Measurements from ENCODE around the gene PTPRT.

PTPRT gene

DNA sequence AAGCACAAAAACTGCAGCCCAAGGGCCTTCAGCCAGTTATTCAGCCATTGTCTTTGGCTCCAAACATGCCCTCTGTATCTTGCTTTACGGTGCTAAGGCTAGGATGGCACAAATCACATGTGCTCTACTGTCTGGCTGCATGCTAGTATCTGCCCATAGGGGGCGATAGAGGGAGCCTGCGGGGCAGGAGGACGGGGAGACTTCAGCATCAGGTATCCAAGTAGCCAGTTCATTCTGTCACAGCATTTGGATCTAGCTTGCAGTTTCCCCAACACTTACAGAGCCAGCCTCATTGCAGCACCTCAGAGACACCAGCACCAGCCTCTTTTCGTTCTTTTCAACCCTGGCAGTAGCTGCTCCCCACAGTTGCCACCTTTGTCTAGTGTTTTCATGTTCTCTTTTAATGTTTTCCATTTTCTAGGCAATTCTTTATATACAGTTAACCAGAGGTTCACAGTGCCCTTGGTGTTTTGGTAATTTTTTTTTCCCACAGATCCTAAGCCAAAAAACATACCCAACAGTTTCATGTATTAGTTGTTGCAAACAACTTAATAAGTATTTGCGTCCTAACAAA lies 705.9 kb downstream of the PTPRT start:
- DNase-seq (ENCODE audit: low spot score) = no peak
- TF ChIP-seq, protein P1, sequence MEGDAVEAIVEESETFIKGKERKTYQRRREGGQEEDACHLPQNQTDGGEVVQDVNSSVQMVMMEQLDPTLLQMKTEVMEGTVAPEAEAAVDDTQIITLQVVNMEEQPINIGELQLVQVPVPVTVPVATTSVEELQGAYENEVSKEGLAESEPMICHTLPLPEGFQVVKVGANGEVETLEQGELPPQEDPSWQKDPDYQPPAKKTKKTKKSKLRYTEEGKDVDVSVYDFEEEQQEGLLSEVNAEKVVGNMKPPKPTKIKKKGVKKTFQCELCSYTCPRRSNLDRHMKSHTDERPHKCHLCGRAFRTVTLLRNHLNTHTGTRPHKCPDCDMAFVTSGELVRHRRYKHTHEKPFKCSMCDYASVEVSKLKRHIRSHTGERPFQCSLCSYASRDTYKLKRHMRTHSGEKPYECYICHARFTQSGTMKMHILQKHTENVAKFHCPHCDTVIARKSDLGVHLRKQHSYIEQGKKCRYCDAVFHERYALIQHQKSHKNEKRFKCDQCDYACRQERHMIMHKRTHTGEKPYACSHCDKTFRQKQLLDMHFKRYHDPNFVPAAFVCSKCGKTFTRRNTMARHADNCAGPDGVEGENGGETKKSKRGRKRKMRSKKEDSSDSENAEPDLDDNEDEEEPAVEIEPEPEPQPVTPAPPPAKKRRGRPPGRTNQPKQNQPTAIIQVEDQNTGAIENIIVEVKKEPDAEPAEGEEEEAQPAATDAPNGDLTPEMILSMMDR (IDR thresholded peaks at IDR 0.05; ENCODE audit: extremely low read depth, insufficient read depth, missing control alignments) = peak; percentile 50
- in situ Hi-C loops (cut with MboI; ENCODE audit: low pct_unique_long_range_greater_than_20kb, low sequenced_read_pairs, unreplicated experiment) = no loop called here

DNA sequence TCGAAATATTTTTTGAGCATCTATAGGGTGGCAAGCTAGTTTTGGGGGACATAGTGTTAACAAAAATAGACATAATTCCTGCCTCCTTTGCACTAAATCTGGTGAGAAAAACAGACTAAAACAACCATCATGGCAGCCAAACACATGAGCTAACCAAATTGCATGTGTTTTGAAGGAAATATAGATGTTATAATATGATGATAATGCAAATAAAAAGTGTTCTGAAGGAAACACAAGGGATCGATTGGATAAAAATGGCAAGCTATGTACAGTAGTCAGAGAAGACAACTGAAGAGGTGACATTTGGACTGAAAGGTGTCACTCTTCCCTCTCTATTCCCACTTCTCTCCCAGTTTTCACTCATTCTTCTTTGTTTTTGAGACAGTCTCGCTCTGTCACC lies 706.9 kb downstream of the PTPRT start:
- TF ChIP-seq, protein P1 (IDR thresholded peaks at IDR 0.05; ENCODE audit: extremely low read depth, insufficient read depth, missing control alignments) = no peak
- in situ Hi-C loops (cut with MboI; ENCODE audit: low pct_unique_long_range_greater_than_20kb, low sequenced_read_pairs, unreplicated experiment) = no loop called here
- no peak for DNase-seq (ENCODE audit: low spot score)

DNA sequence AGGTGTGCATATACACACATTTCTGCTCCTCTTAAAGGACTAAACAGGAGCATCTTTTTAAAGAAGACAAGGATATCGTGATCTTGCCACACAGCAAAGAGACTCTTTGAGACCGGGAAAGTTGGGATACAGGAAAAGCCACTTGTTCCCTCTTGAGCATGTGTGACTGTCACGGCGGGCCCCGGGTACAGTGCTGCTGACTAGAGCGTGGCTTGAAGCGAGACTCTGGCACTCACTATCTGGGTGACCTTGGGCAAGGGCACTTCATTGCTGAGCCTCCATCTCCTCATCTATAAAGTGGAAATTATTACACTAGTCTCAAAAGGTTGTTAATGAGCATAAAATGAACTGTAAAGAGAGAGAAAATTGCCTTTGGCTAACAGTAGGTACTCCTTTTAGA lies 713.9 kb downstream of the PTPRT start:
- in situ Hi-C loops (cut with MboI; ENCODE audit: low pct_unique_long_range_greater_than_20kb, low sequenced_read_pairs, unreplicated experiment) = no loop called here
- TF ChIP-seq, protein P1 (IDR thresholded peaks at IDR 0.05; ENCODE audit: extremely low read depth, insufficient read depth, missing control alignments) = no peak
- no peak for DNase-seq (ENCODE audit: low spot score)

DNA sequence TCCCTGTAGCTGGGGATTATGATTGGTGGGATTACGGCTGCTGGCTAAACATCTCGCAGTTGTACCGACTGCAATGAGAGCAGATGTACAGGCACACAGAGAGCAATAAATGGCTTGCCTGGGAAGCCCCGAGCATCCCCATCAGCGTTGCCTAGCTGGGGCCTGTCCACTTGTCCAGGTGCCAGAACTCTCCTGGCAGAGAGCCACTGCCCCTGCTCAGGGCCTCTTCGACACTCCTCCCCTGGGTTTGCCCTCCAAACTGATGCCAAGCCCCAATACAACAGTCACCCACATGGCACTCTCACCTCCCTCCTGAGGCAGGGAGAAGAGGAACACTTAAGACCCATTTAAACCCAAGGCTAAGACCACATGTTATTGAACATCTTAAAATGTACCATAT lies 715.1 kb downstream of the PTPRT start:
- DNase-seq (ENCODE audit: low spot score) = no peak
- in situ Hi-C loops (cut with MboI; ENCODE audit: low pct_unique_long_range_greater_than_20kb, low sequenced_read_pairs, unreplicated experiment) = no loop called here

DNA sequence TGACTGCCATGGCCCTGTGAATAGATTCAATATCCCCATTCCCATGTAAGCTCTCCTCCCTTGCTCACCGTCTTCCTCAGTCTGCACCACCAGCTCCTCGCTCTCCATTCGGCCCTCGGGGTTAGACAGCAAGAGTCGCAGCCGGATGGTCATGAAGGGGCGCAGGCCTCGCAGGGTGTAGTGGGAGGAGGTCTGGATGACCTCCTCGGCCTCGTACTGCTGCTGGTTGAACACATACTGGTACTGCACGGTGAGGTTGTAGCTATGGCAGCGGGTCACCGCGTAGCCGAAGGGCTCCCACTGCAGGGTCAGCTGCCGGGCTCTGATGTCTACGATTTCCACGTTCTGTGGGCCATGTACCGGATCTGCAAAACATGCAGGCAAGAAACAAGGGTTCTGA lies 717.5 kb downstream of the PTPRT start:
- TF ChIP-seq, protein P1 (IDR thresholded peaks at IDR 0.05; ENCODE audit: extremely low read depth, insufficient read depth, missing control alignments) = no peak
- in situ Hi-C loops (cut with MboI; ENCODE audit: low pct_unique_long_range_greater_than_20kb, low sequenced_read_pairs, unreplicated experiment) = no loop called here
- DNase-seq (ENCODE audit: low spot score) = no peak

More for the DNA sequence above, 715.1 kb downstream of the PTPRT start:
- TF ChIP-seq, protein P1 (IDR thresholded peaks at IDR 0.05; ENCODE audit: extremely low read depth, insufficient read depth, missing control alignments) = no peak

DNA sequence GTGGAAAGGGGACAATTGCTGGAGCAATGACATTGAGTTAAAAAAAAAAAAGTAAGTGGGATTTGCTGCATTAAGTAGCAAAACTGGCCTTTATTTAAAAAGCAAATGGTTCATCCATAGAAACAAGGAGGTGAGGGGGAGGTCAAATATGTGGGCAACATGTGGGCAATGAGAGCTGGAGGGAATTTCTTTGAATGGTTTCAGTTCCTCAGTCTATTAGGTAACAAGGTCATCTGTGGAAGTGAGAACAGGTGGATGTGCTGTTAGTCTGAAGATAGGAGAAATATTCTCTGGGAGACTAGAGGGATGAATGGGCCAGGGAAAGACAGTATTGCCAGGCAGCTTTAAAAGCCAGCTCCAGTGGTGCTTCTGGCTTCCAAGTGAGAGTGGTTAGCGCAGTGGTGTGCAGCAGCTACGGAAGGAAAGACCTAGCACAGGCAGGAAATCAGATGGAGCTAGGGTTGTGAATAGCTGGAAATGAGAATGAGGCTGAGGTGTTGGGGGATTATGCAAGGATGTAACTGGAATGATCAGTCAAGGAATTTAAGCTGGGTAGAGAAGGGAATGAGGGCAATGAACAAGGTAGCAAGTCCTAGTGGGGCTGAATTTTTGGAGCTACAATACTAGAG lies 727.6 kb downstream of the PTPRT start:
- DNase-seq (ENCODE audit: low spot score) = peak; percentile 4
- TF ChIP-seq, protein P1 (IDR thresholded peaks at IDR 0.05; ENCODE audit: extremely low read depth, insufficient read depth, missing control alignments) = no peak
- in situ Hi-C loops (cut with MboI; ENCODE audit: low pct_unique_long_range_greater_than_20kb, low sequenced_read_pairs, unreplicated experiment) = no loop called here

All from GM13977 (cell line).